ENCODE measurements around the gene EDA.
"Not testable (repeated sequence)": the region's sequence is repeated elsewhere in the genome, so short reads cannot be mapped to it uniquely, and the experiment has no call there.

EDA gene

GRCh38 chrX:69815519-69815918 is 199.6 kb downstream of the EDA start:
- Histone ChIP-seq H3K79me2 (ENCODE audit: low read length) (no peaks in the 10 kb centered on the region), H3K36me3 (replicated peaks; ENCODE audit: insufficient read depth, low read length) (no peaks in the 10 kb centered on the region), H3K4me3 (ENCODE audit: low read length) (no peak overlapping the region), H3K4me1 (ENCODE audit: low read length) (no peaks in the 10 kb centered on the region), H3F3A (ENCODE audit: insufficient read depth, low read length) (no peaks in the 10 kb centered on the region), H3K27ac (ENCODE audit: low read length) (no peak overlapping the region), H2AFZ (ENCODE audit: low read length) (no peak overlapping the region), H3K4me2 (ENCODE audit: low read depth, low read length) (no peak overlapping the region), H3K9me2 (replicated peaks; ENCODE audit: insufficient read depth, low read length) (no peaks in the 10 kb centered on the region), H4K20me1 (ENCODE audit: insufficient read depth, low read length) (no peaks in the 10 kb centered on the region), H3K9ac (ENCODE audit: low read length) (no peak overlapping the region), H3K9me3 (replicated peaks; ENCODE audit: insufficient read depth, low read length) (no peaks in the 10 kb centered on the region), H3K27me3 (replicated peaks; ENCODE audit: insufficient read depth, low read length) (no peaks in the 10 kb centered on the region)
- no peak for DNase-seq
- no peak for TF ChIP-seq EZH2phosphoT487 (IDR thresholded peaks at IDR 0.05; ENCODE audit: low read length)
- TF ChIP-seq CTCF (IDR thresholded peaks at IDR 0.05; ENCODE audit: low read length) = no peak
- TF ChIP-seq EZH2 (optimal IDR thresholded peaks at IDR 0.05; ENCODE audit: low read depth, low read length) = no peak

GRCh38 chrX:69844636-69845035 is 228.7 kb downstream of the EDA start:
- Histone ChIP-seq H3K9me3 (replicated peaks; ENCODE audit: insufficient read depth, low read length) (no peaks in the 10 kb centered on the region), H3K4me3 (ENCODE audit: low read length) (no peak overlapping the region), H3K27me3 (replicated peaks; ENCODE audit: insufficient read depth, low read length) (no peaks in the 10 kb centered on the region), H3K9ac (ENCODE audit: low read length) (no peak overlapping the region), H2AFZ (ENCODE audit: low read length) (no peak overlapping the region), H3K27ac (ENCODE audit: low read length) (no peak overlapping the region), H3K4me1 (ENCODE audit: low read length) (no peaks in the 10 kb centered on the region), H3K9me2 (replicated peaks; ENCODE audit: insufficient read depth, low read length) (no peaks in the 10 kb centered on the region), H3F3A (ENCODE audit: insufficient read depth, low read length) (no peaks in the 10 kb centered on the region), H4K20me1 (ENCODE audit: insufficient read depth, low read length) (no peaks in the 10 kb centered on the region), H3K36me3 (replicated peaks; ENCODE audit: insufficient read depth, low read length) (no peaks in the 10 kb centered on the region), H3K4me2 (ENCODE audit: low read depth, low read length) (no peak overlapping the region), H3K79me2 (ENCODE audit: low read length) (no peaks in the 10 kb centered on the region)
- TF ChIP-seq EZH2 (optimal IDR thresholded peaks at IDR 0.05; ENCODE audit: low read depth, low read length) (no peak), EZH2phosphoT487 (IDR thresholded peaks at IDR 0.05; ENCODE audit: low read length) (no peak), CTCF (IDR thresholded peaks at IDR 0.05; ENCODE audit: low read length) (no peak)
- no peak for DNase-seq

GRCh38 chrX:69859999-69860398 is 244.1 kb downstream of the EDA start:
- not testable (repeated sequence) for H3K4me2 ChIP-seq (ENCODE audit: low read depth, low read length); H4K20me1 ChIP-seq (ENCODE audit: insufficient read depth, low read length); H3K9ac ChIP-seq (ENCODE audit: low read length); H3K4me3 ChIP-seq (ENCODE audit: low read length); H3K4me1 ChIP-seq (ENCODE audit: low read length); H3F3A ChIP-seq (ENCODE audit: insufficient read depth, low read length); H3K36me3 ChIP-seq (replicated peaks; ENCODE audit: insufficient read depth, low read length); H2AFZ ChIP-seq (ENCODE audit: low read length); H3K27ac ChIP-seq (ENCODE audit: low read length); H3K79me2 ChIP-seq (ENCODE audit: low read length); H3K9me2 ChIP-seq (replicated peaks; ENCODE audit: insufficient read depth, low read length); H3K27me3 ChIP-seq (replicated peaks; ENCODE audit: insufficient read depth, low read length); H3K9me3 ChIP-seq (replicated peaks; ENCODE audit: insufficient read depth, low read length); DNase-seq

GRCh38 chrX:69876221-69876620 is 260.3 kb downstream of the EDA start:
- H4K20me1 ChIP-seq (ENCODE audit: insufficient read depth, low read length) = no peaks in the 10 kb centered on the region
- no peaks in the 10 kb centered on the region for H3F3A ChIP-seq (ENCODE audit: insufficient read depth, low read length)
- no peak overlapping the region for H3K9ac ChIP-seq (ENCODE audit: low read length)
- H3K36me3 ChIP-seq (replicated peaks; ENCODE audit: insufficient read depth, low read length) = no peaks in the 10 kb centered on the region
- no peak overlapping the region for H2AFZ ChIP-seq (ENCODE audit: low read length)
- H3K4me1 ChIP-seq (ENCODE audit: low read length) = no peaks in the 10 kb centered on the region
- no peak overlapping the region for H3K27ac ChIP-seq (ENCODE audit: low read length)
- no peaks in the 10 kb centered on the region for H3K27me3 ChIP-seq (replicated peaks; ENCODE audit: insufficient read depth, low read length)
- TF ChIP-seq EZH2 (optimal IDR thresholded peaks at IDR 0.05; ENCODE audit: low read depth, low read length) = no peak
- no peak for TF ChIP-seq CTCF (IDR thresholded peaks at IDR 0.05; ENCODE audit: low read length)
- no peak for TF ChIP-seq EZH2phosphoT487 (IDR thresholded peaks at IDR 0.05; ENCODE audit: low read length)
- no peaks in the 10 kb centered on the region for H3K9me2 ChIP-seq (replicated peaks; ENCODE audit: insufficient read depth, low read length)
- no peaks in the 10 kb centered on the region for H3K9me3 ChIP-seq (replicated peaks; ENCODE audit: insufficient read depth, low read length)
- no peak overlapping the region for H3K4me2 ChIP-seq (ENCODE audit: low read depth, low read length)
- no peaks in the 10 kb centered on the region for H3K79me2 ChIP-seq (ENCODE audit: low read length)
- H3K4me3 ChIP-seq (ENCODE audit: low read length) = no peak overlapping the region
- no peak for DNase-seq
